GM12878 (cell line): ENCODE results near the gene ABCA4. TPM values are rescaled to one million over a fixed set of nuclear protein-coding genes. Genes with fewer than 3 reads are reported as not detected.

Experiments
- ATAC-seq: fragments of 200-7000 bp; cut with Tn5 transposase; 3 replicates; pipeline ENCODE4 v1.9.1; 2020; ENCODE audit warnings: mild to moderate bottlenecking, moderate library complexity
- BruUV-seq: library from RNA; stranded (reverse); fragments of 400-500 nt; replicated peaks from 2 replicates; lab custom pipeline; 2021; lab: Mats Ljungman, UMichigan
- CTCF ChIA-PET: fragments of 300-600 bp; sonication (Branson Sonifier 250); formaldehyde crosslinking; extraction: SDS; loops from one replicate; lab custom pipeline; 2021; ENCODE audit warnings: inconsistent platforms; lab: Yijun Ruan, JAX
- POLR2A ChIA-PET: fragments of 350-600 bp; formaldehyde crosslinking; extraction: SDS; loops from one replicate; lab custom pipeline; 2021; ENCODE audit warnings: inconsistent platforms; lab: Charles Lee
- RAD21 ChIA-PET: fragments of 300-600 bp; sonication (Branson Sonifier 250); formaldehyde crosslinking; loops from one replicate; lab custom pipeline; 2023; ENCODE audit warnings: antibody characterized with exemption; ENCODE audit not compliant: unreplicated experiment; lab: Charles Lee
- SMC1A ChIA-PET: fragments of 300-600 bp; sonication (Branson Sonifier 250); formaldehyde crosslinking; loops from one replicate; lab custom pipeline; 2023; ENCODE audit not compliant: unreplicated experiment, uncharacterized antibody; lab: Charles Lee
- DNase-seq: peaks from one replicate; pipeline ENCODE4 v3.0.0-alpha.2; 2011; ENCODE audit warnings: low read depth, low spot score
- FAIRE-seq: peaks from 3 replicates; lab custom pipeline; 2011; peaks lifted over from hg19 to GRCh38; lab: Jason Lieb, UNC
- H2AFZ ChIP-seq: 2 replicates; pipeline ENCODE4 v1.6.0; 2011; ENCODE audit warnings: low read depth, low read length, control low read depth; ENCODE audit not compliant: control insufficient read depth
- H3K27ac ChIP-seq: 2 replicates; pipeline ENCODE4 v1.5.1; 2011; ENCODE audit warnings: control low read depth; ENCODE audit not compliant: control insufficient read depth, insufficient read depth
- H3K27me3 ChIP-seq, 2 experiments: replicated peaks in 1 of 2; 2 replicates each; pipeline versions ENCODE4 v1.6.0 to v1.6.1; 2011; ENCODE audit warnings: low read length in 1 of 2; ENCODE audit not compliant: control insufficient read depth in 2 of 2, insufficient read depth in 2 of 2
- H3K36me3 ChIP-seq, 2 experiments: 2 replicates each; pipeline ENCODE4 v1.5.1; 2011; ENCODE audit warnings: low read length in 1 of 2; ENCODE audit not compliant: control insufficient read depth in 2 of 2, insufficient read depth in 2 of 2
- H3K4me1 ChIP-seq: 2 replicates; pipeline ENCODE4 v1.6.1; 2011; ENCODE audit warnings: mild to moderate bottlenecking, low read length, moderate library complexity, mixed read lengths; ENCODE audit not compliant: control insufficient read depth, insufficient read depth
- H3K4me2 ChIP-seq: 2 replicates; pipeline ENCODE4 v1.6.0; 2011; ENCODE audit warnings: control low read depth; ENCODE audit not compliant: control insufficient read depth, insufficient read depth
- H3K4me3 ChIP-seq: fragments of 200-600 bp; sonication (generic); 2 replicates; pipeline ENCODE4 v1.5.1; 2016
- H3K79me2 ChIP-seq: 2 replicates; pipeline ENCODE4 v1.6.0; 2011; ENCODE audit warnings: low read length; ENCODE audit not compliant: control insufficient read depth, insufficient read depth
- H3K9ac ChIP-seq: 2 replicates; pipeline ENCODE4 v1.8.0; 2011; ENCODE audit warnings: low read length, control low read depth, mixed read lengths; ENCODE audit not compliant: control insufficient read depth, insufficient read depth
- H3K9me3 ChIP-seq: replicated peaks from 3 replicates; pipeline ENCODE4 v1.5.1; 2011; ENCODE audit warnings: mild to moderate bottlenecking, low read length; ENCODE audit not compliant: control insufficient read depth, insufficient read depth
- H4K20me1 ChIP-seq: 2 replicates; pipeline ENCODE4 v1.6.0; 2011; ENCODE audit not compliant: control insufficient read depth, insufficient read depth
- BRCA1 ChIP-seq: IDR thresholded peaks from 2 replicates; pipeline ENCODE4 v1.6.1; 2011; ENCODE audit warnings: low read depth, low read length, improper control_type of control experiment
- CREB1 ChIP-seq: IDR thresholded peaks from 2 replicates; pipeline ENCODE4 v1.6.1; 2012; ENCODE audit warnings: low read depth, mild to moderate bottlenecking, inconsistent platforms
- ETV6 ChIP-seq, 2 experiments: fragments of 450-650 bp in 1 of 2; IDR thresholded peaks in 1 of 2; conservative IDR thresholded peaks in 1 of 2; 2 replicates each; pipeline ENCODE4 v1.6.1; 2014; ENCODE audit warnings: antibody characterized with exemption in 1 of 2, borderline replicate concordance in 1 of 2, low read depth in 1 of 2, mild to moderate bottlenecking in 1 of 2, moderate library complexity in 1 of 2
- FOS ChIP-seq: IDR thresholded peaks from 3 replicates; pipeline ENCODE4 v1.6.1; 2011; ENCODE audit warnings: borderline replicate concordance; ENCODE audit not compliant: insufficient read length; ENCODE audit errors: extremely low read depth
- FOXM1 ChIP-seq: IDR thresholded peaks from 2 replicates; pipeline ENCODE4 v1.6.1; 2012; ENCODE audit warnings: low read depth, mild to moderate bottlenecking, inconsistent platforms, low read length, moderate library complexity
- JUNB ChIP-seq: IDR thresholded peaks from 2 replicates; pipeline ENCODE4 v1.6.1; 2016; ENCODE audit warnings: antibody characterized with exemption, mild to moderate bottlenecking
- NFXL1 ChIP-seq: fragments of 450-650 bp; IDR thresholded peaks from 2 replicates; pipeline ENCODE4 v1.6.1; 2017; ENCODE audit warnings: antibody characterized with exemption, mild to moderate bottlenecking, borderline replicate concordance
- NFYA ChIP-seq: IDR thresholded peaks from 2 replicates; pipeline ENCODE4 v1.6.1; 2011; ENCODE audit warnings: low read depth, mild to moderate bottlenecking, low read length, improper control_type of control experiment, borderline replicate concordance
- PAX5 ChIP-seq: IDR thresholded peaks from 2 replicates; pipeline ENCODE4 v1.6.1; 2011; ENCODE audit warnings: low read depth, low read length, borderline replicate concordance
- STAT1 ChIP-seq: fragments of 450-650 bp; conservative IDR thresholded peaks from 2 replicates; pipeline ENCODE4 v1.6.1; 2014; ENCODE audit warnings: antibody characterized with exemption, mild to moderate bottlenecking
- TBL1XR1 ChIP-seq: IDR thresholded peaks from 2 replicates; pipeline ENCODE4 v1.6.1; 2012; ENCODE audit warnings: low read depth, low read length, improper control_type of control experiment
- WGBS: methylation state at CpG from one replicate; pipeline ENCODE4 v1.1.6; 2016; ENCODE audit warnings: low lambda C conversion rate; ENCODE audit not compliant: insufficient replicate concordance, insufficient coverage; ENCODE audit errors: missing lambda C conversion rate; 5-methylcytosine and 5-hydroxymethylcytosine counted together
- in situ Hi-C: fragments of 300-500 bp; cut with MboI; formaldehyde crosslinking; loops from 9 replicates; pipeline ENCODE4 v1.14.3; 2018; ENCODE audit warnings: mixed read lengths
- intact Hi-C: fragments of 100-400 bp; cut with micrococcal nuclease; formaldehyde crosslinking; loops from one replicate; pipeline ENCODE4 v1.14.2; 2022; ENCODE audit not compliant: unreplicated experiment
- polyA plus RNA-seq, 11 experiments: library from polyadenylated mRNA; depleted of rRNA in 4 of 11; unstranded in 6 of 11; stranded (reverse) in 5 of 11; fragments of >200 nt; fragmentation: Nextera tagmentation in 4 of 11; fragmentation: Illumina TruSeq in 1 of 11; extraction: Ambion mirVana in 4 of 11; extraction: Trizol in 1 of 11; gene quantifications; 1 replicate in 1 of 11; 2 replicates in 10 of 11; pipeline versions ENCODE4 v1.2.1 to v1.2.3, GENCODE V29; 2011 to 2016; ENCODE audit warnings: inconsistent platforms in 2 of 11, missing spikeins in 2 of 11, low read depth in 1 of 11
- total RNA-seq, 4 experiments: library from RNA; depleted of rRNA in 3 of 4; stranded (reverse); fragments of >200 nt in 3 of 4; fragmentation: Illumina TruSeq in 1 of 4; extraction: Trizol in 1 of 4; gene quantifications; 2 replicates each; pipeline versions ENCODE4 v1.2.1 to v1.2.3, GENCODE V29; 2013 to 2021
- TF ChIP-seq, protein P1 (sequence below): fragments of 450-650 bp; formaldehyde crosslinking; IDR thresholded peaks from 2 replicates; pipeline ENCODE4 v1.5.0; 2022; ENCODE audit warnings: mild to moderate bottlenecking, missing genetic modification characterization

Gene ABCA4
- total and polyA plus RNA-seq, 10 of the 15 experiments (the other 5 are each of a cell fraction or from before 2014, with no cell fraction given) = 0.03 to 0.28 (median 0.11) TPM; not detected in 3

- H3K4me2 ChIP-seq = no peak overlapping the region
- in situ Hi-C loops (no loop called here), intact Hi-C loops (no loop called here)
- H3K27ac ChIP-seq = no peak overlapping the region
- CTCF ChIA-PET = no interaction called here
- no peaks in the 10 kb centered on the region for H4K20me1 ChIP-seq
- TF ChIP-seq FOS (no peak), PAX5 (no peak), FOXM1 (no peak), ETV6 (conservative IDR thresholded peaks at IDR 0.05 in 1 of 2, IDR thresholded peaks at IDR 0.05 in 1 of 2; ENCODE audit: borderline replicate concordance in 1 of 2, low read depth in 1 of 2) (no peak), TBL1XR1 (no peak), CREB1 (no peak)
- H3K79me2 ChIP-seq = no peaks in the 10 kb centered on the region
- H3K36me3 ChIP-seq = no peaks in the 10 kb centered on the region
- no peak for DNase-seq
- RAD21 ChIA-PET = no interaction called here
- no peak overlapping the region for H3K4me3 ChIP-seq
- H3K9me3 ChIP-seq = no peaks in the 10 kb centered on the region
- H3K27me3 ChIP-seq = peaks cover 0 to 3% of the 10 kb centered on the region in 2 experiments; a peak in 3 of 4 replicates
- H2AFZ ChIP-seq = no peak overlapping the region
- H3K4me1 ChIP-seq = no peaks in the 10 kb centered on the region
- POLR2A ChIA-PET = no interaction called here
- no peak overlapping the region for H3K9ac ChIP-seq
- no TSS peak for BruUV-seq
- no peak for ATAC-seq
- FAIRE-seq = no peak
- SMC1A ChIA-PET = interaction anchor here (0.7 kb wide), 1 partner anchor 16 kb away, joined by 3 read pairs; no protein-coding TSS in a partner anchor
- 9% methylated on average over 5 of the region's 5 CpGs for WGBS
Observed at GRCh38 chr1:94122201-94122970, 1.4 kb upstream of the ABCA4 start.

GRCh38 chr1:94121411-94121821 lies 468 bp upstream of the ABCA4 start:
- no TSS peak for BruUV-seq
- POLR2A ChIA-PET = no interaction called here
- FAIRE-seq (no peak), ATAC-seq (no peak), DNase-seq (no peak)
- RAD21 ChIA-PET = no interaction called here
- no peaks in the 10 kb centered on the region for H3K79me2 ChIP-seq
- H3K4me1 ChIP-seq = no peaks in the 10 kb centered on the region
- 31% methylated on average over 8 of the region's 8 CpGs for WGBS
- peaks cover 0 to 7% of the 10 kb centered on the region in 2 experiments; a peak in 3 of 4 replicates for H3K27me3 ChIP-seq
- H3K4me3 ChIP-seq = no peak overlapping the region
- CTCF ChIA-PET = no interaction called here
- H3K9ac ChIP-seq = no peak overlapping the region
- in situ Hi-C loops (no loop called here), intact Hi-C loops (no loop called here)
- no peak overlapping the region for H3K27ac ChIP-seq
- no peak overlapping the region for H2AFZ ChIP-seq
- no peaks in the 10 kb centered on the region for H3K9me3 ChIP-seq
- SMC1A ChIA-PET = no interaction called here
- H3K36me3 ChIP-seq = no peaks in the 10 kb centered on the region
- no peak overlapping the region for H3K4me2 ChIP-seq
- H4K20me1 ChIP-seq = no peaks in the 10 kb centered on the region
- TF ChIP-seq BRCA1 (no peak), STAT1 (no peak), JUNB (no peak), NFXL1 (no peak), NFYA (no peak)
- TF ChIP-seq, protein P1, sequence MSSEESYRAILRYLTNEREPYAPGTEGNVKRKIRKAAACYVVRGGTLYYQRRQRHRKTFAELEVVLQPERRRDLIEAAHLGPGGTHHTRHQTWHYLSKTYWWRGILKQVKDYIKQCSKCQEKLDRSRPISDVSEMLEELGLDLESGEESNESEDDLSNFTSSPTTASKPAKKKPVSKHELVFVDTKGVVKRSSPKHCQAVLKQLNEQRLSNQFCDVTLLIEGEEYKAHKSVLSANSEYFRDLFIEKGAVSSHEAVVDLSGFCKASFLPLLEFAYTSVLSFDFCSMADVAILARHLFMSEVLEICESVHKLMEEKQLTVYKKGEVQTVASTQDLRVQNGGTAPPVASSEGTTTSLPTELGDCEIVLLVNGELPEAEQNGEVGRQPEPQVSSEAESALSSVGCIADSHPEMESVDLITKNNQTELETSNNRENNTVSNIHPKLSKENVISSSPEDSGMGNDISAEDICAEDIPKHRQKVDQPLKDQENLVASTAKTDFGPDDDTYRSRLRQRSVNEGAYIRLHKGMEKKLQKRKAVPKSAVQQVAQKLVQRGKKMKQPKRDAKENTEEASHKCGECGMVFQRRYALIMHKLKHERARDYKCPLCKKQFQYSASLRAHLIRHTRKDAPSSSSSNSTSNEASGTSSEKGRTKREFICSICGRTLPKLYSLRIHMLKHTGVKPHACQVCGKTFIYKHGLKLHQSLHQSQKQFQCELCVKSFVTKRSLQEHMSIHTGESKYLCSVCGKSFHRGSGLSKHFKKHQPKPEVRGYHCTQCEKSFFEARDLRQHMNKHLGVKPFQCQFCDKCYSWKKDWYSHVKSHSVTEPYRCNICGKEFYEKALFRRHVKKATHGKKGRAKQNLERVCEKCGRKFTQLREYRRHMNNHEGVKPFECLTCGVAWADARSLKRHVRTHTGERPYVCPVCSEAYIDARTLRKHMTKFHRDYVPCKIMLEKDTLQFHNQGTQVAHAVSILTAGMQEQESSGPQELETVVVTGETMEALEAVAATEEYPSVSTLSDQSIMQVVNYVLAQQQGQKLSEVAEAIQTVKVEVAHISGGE (CRISPR knock-in tag) = no peak
